ENCODE results near the gene ADH1C. TPM values are rescaled to one million over a fixed set of nuclear protein-coding genes. Genes with fewer than 3 reads are reported as not detected.

Gene ADH1C
- total and polyA plus RNA-seq, 9 of the 15 experiments (the other 6 are each of a cell fraction or from before 2014, with no cell fraction given): 0.40 TPM; not detected in 8

DNA sequence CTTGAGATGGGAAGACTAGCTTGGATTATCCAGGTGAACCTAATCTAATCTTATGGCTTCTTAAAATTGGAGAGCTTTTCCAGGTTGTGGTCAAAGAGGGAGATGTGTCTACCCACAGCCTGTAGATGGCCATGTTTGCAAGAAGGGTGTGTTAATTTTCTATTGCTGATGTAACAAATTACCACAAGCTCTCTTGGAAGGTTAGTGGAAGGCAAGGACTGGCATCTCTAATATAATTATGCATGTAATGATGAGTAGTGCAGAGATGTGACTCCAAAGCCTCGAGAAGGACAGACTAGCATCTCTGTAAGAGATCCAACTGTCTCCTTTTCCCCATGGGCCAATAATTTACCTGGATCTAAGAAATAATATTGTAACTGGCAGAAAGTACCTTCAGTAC is 28.2 kb downstream of the ADH1C start:
- ChIA-PET POLR2A (interaction anchor here (0.7 kb wide), 1 partner anchor 432 kb away, joined by 3 read pairs; no protein-coding TSS in a partner anchor), CTCF (ENCODE audit: low intra/inter-chr PET ratio) (no interaction called here)
- Histone ChIP-seq H2AFZ (ENCODE audit: low read depth, low read length) (no peak overlapping the region), H3K9ac (ENCODE audit: insufficient read depth in 1 of 2, low read depth in 2 of 2, low read length in 2 of 2) (no peak overlapping the region), H3K4me1 (replicated peaks in 1 of 2; ENCODE audit: control insufficient read depth in 2 of 2, insufficient read depth in 2 of 2, low read length in 2 of 2) (no peaks in the 10 kb centered on the region), H3K27me3 (ENCODE audit: control insufficient read depth in 2 of 2, insufficient read depth in 2 of 2, low read length in 2 of 2) (no peaks in the 10 kb centered on the region), H3K36me3 (ENCODE audit: control insufficient read depth, insufficient read depth, low read length) (no peaks in the 10 kb centered on the region), H4K20me1 (replicated peaks; ENCODE audit: control insufficient read depth, insufficient read depth, low read length) (no peaks in the 10 kb centered on the region), H3K9me1 (ENCODE audit: control insufficient read depth, insufficient read depth, low read length) (no peaks in the 10 kb centered on the region), H3K9me3 (replicated peaks; ENCODE audit: control insufficient read depth, insufficient read depth, low read depth, low read length) (no peaks in the 10 kb centered on the region), H3K4me3 (no peak overlapping the region), H3K79me2 (ENCODE audit: control insufficient read depth, insufficient read depth, low read length) (no peaks in the 10 kb centered on the region), H3K4me2 (ENCODE audit: insufficient read depth, low read length) (no peak overlapping the region), H3K27ac (ENCODE audit: extremely low read depth, low read depth, low read length) (no peak overlapping the region)
- TF ChIP-seq SIN3A (IDR thresholded peaks at IDR 0.05; ENCODE audit: borderline replicate concordance in 2 of 2, control insufficient read depth in 1 of 2, low read depth in 2 of 2, low read length in 2 of 2) (no peak), ZNF717 (CRISPR knock-in tag; IDR thresholded peaks at IDR 0.05) (no peak), NFXL1 (CRISPR knock-in tag; IDR thresholded peaks at IDR 0.05) (no peak), ZNF766 (CRISPR knock-in tag; conservative IDR thresholded peaks at IDR 0.05) (no peak), MTA3 (IDR thresholded peaks at IDR 0.05; ENCODE audit: borderline replicate concordance) (no peak), TFAM (CRISPR knock-in tag; conservative IDR thresholded peaks at IDR 0.05) (no peak)
- TF ChIP-seq, protein P1, sequence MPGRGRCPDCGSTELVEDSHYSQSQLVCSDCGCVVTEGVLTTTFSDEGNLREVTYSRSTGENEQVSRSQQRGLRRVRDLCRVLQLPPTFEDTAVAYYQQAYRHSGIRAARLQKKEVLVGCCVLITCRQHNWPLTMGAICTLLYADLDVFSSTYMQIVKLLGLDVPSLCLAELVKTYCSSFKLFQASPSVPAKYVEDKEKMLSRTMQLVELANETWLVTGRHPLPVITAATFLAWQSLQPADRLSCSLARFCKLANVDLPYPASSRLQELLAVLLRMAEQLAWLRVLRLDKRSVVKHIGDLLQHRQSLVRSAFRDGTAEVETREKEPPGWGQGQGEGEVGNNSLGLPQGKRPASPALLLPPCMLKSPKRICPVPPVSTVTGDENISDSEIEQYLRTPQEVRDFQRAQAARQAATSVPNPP (IDR thresholded peaks at IDR 0.05; ENCODE audit: borderline replicate concordance, insufficient read depth, insufficient read length): no peak
- TF ChIP-seq, protein P2, sequence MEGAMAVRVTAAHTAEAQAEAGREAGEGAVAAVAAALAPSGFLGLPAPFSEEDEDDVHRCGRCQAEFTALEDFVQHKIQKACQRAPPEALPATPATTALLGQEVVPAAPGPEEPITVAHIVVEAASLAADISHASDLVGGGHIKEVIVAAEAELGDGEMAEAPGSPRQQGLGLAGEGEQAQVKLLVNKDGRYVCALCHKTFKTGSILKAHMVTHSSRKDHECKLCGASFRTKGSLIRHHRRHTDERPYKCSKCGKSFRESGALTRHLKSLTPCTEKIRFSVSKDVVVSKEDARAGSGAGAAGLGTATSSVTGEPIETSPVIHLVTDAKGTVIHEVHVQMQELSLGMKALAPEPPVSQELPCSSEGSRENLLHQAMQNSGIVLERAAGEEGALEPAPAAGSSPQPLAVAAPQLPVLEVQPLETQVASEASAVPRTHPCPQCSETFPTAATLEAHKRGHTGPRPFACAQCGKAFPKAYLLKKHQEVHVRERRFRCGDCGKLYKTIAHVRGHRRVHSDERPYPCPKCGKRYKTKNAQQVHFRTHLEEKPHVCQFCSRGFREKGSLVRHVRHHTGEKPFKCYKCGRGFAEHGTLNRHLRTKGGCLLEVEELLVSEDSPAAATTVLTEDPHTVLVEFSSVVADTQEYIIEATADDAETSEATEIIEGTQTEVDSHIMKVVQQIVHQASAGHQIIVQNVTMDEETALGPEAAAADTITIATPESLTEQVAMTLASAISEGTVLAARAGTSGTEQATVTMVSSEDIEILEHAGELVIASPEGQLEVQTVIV (CRISPR knock-in tag; IDR thresholded peaks at IDR 0.05; ENCODE audit: borderline replicate concordance): no peak
- FAIRE-seq (no peak), DNase-seq (ENCODE audit: extremely low read depth in 1 of 4, low spot score in 3 of 4) (no peak), ATAC-seq (no peak)
- BruUV-seq (replicated peaks): no TSS peak
- in situ Hi-C loops (cut with MboI) (no loop called here), intact Hi-C loops (cut with micrococcal nuclease) (no loop called here)
- WGBS (ENCODE audit: insufficient coverage, low coverage, missing lambda C conversion rate): 0% methylated on average over 1 of the region's 1 CpG
